HEK293 (cell line): Measurements from ENCODE around the gene TAX1BP1.
A peak's percentile ranks its signal among the peaks of the same experiment; 100 is the strongest.

Experiments used
- CTCF ChIA-PET: fragments of 350-600 bp; formaldehyde crosslinking; extraction: SDS; loops from one replicate; lab custom pipeline; 2021; ENCODE audit warnings: antibody characterized with exemption; lab: Yijun Ruan, JAX
- POLR2A ChIA-PET: fragments of 300-600 bp; formaldehyde crosslinking; extraction: SDS; loops from one replicate; lab custom pipeline; 2020; ENCODE audit warnings: antibody characterized with exemption, inconsistent platforms; lab: Yijun Ruan, JAX
- H3K27ac ChIP-seq: fragments of 200-500 bp; sonication (Bioruptor generic); 2 replicates; pipeline ENCODE4 v1.5.1; 2014; ENCODE audit warnings: low read depth, low read length, control low read depth, inconsistent platforms; ENCODE audit errors: extremely low read depth
- H3K36me3 ChIP-seq, 2 experiments: fragments of 200-500 bp in 1 of 2; sonication (Bioruptor generic) in 1 of 2; 1 replicate in 1 of 2; 2 replicates in 1 of 2; pipeline ENCODE4 v1.5.1; 2014 to 2017; ENCODE audit warnings: inconsistent platforms in 2 of 2, low read length in 2 of 2; ENCODE audit not compliant: control insufficient read depth in 2 of 2, insufficient read depth in 1 of 2
- H3K4me1 ChIP-seq: fragments of 200-500 bp; sonication (Bioruptor generic); 2 replicates; pipeline ENCODE4 v1.5.1; 2014; ENCODE audit warnings: mild to moderate bottlenecking, low read length, inconsistent platforms; ENCODE audit not compliant: control insufficient read depth, insufficient read depth
- H3K4me3 ChIP-seq: 2 replicates; pipeline ENCODE4 v1.5.1; 2011; ENCODE audit warnings: low read depth, mild to moderate bottlenecking, control low read depth, low read length, moderate library complexity
- H3K9me3 ChIP-seq: fragments of 200-500 bp; sonication (Bioruptor generic); 2 replicates; pipeline ENCODE4 v1.5.1; 2014; ENCODE audit warnings: low read depth, low read length, inconsistent platforms; ENCODE audit not compliant: control insufficient read depth, insufficient read depth
- BCL11A ChIP-seq: fragments of 450-650 bp; formaldehyde crosslinking; IDR thresholded peaks from 2 replicates; pipeline ENCODE4 v1.5.1; 2016; ENCODE audit warnings: low read depth, missing biosample characterization, missing genetic modification characterization
- KLF16 ChIP-seq: fragments of 450-650 bp; formaldehyde crosslinking; IDR thresholded peaks from 2 replicates; pipeline ENCODE4 v1.5.1; 2017; ENCODE audit warnings: missing biosample characterization, missing genetic modification characterization
- RBAK ChIP-seq: fragments of 450-650 bp; formaldehyde crosslinking; IDR thresholded peaks from 2 replicates; pipeline ENCODE4 v1.5.1; 2016; ENCODE audit warnings: missing biosample characterization, missing genetic modification characterization
- TSHZ1 ChIP-seq: fragments of 450-650 bp; formaldehyde crosslinking; IDR thresholded peaks from 2 replicates; pipeline ENCODE4 v1.5.1; 2016; ENCODE audit warnings: missing biosample characterization, missing genetic modification characterization, borderline replicate concordance
- WT1 ChIP-seq: fragments of 450-650 bp; formaldehyde crosslinking; IDR thresholded peaks from 2 replicates; pipeline ENCODE4 v1.5.1; 2016; ENCODE audit warnings: missing biosample characterization, missing genetic modification characterization
- ZBTB11 ChIP-seq: fragments of 450-650 bp; formaldehyde crosslinking; conservative IDR thresholded peaks from 2 replicates; pipeline ENCODE4 v1.5.1; 2016; ENCODE audit warnings: low read depth, missing biosample characterization, missing genetic modification characterization
- ZNF121 ChIP-seq: fragments of 450-650 bp; formaldehyde crosslinking; IDR thresholded peaks from 2 replicates; pipeline ENCODE4 v1.5.1; 2016; ENCODE audit warnings: missing biosample characterization, missing genetic modification characterization
- ZNF16 ChIP-seq: fragments of 450-650 bp; formaldehyde crosslinking; IDR thresholded peaks from 2 replicates; pipeline ENCODE4 v1.5.1; 2016; ENCODE audit warnings: low read depth, missing biosample characterization, missing genetic modification characterization
- ZNF174 ChIP-seq: fragments of 450-650 bp; formaldehyde crosslinking; IDR thresholded peaks from 2 replicates; pipeline ENCODE4 v1.5.0; 2017; ENCODE audit warnings: missing biosample characterization, mild to moderate bottlenecking, missing genetic modification characterization
- ZNF2 ChIP-seq: fragments of 450-650 bp; formaldehyde crosslinking; IDR thresholded peaks from 2 replicates; pipeline ENCODE4 v1.5.1; 2016; ENCODE audit warnings: missing biosample characterization, missing genetic modification characterization
- ZNF248 ChIP-seq: fragments of 450-650 bp; formaldehyde crosslinking; IDR thresholded peaks from 2 replicates; pipeline ENCODE4 v1.5.1; 2017; ENCODE audit warnings: missing biosample characterization, missing genetic modification characterization
- ZNF580 ChIP-seq: fragments of 450-650 bp; formaldehyde crosslinking; IDR thresholded peaks from 2 replicates; pipeline ENCODE4 v1.5.1; 2016; ENCODE audit warnings: missing biosample characterization, missing genetic modification characterization
- ZNF610 ChIP-seq: fragments of 450-650 bp; formaldehyde crosslinking; IDR thresholded peaks from 2 replicates; pipeline ENCODE4 v1.5.1; 2016; ENCODE audit warnings: missing biosample characterization, missing genetic modification characterization, borderline replicate concordance
- ZNF629 ChIP-seq: fragments of 450-650 bp; formaldehyde crosslinking; IDR thresholded peaks from 2 replicates; pipeline ENCODE4 v1.5.1; 2017; ENCODE audit warnings: missing biosample characterization, missing genetic modification characterization
- ZNF830 ChIP-seq: fragments of 450-650 bp; IDR thresholded peaks from 2 replicates; pipeline ENCODE4 v1.5.0; 2018; ENCODE audit warnings: missing biosample characterization, missing genetic modification characterization, low read depth, mild to moderate bottlenecking, moderate library complexity

TAX1BP1 gene

GRCh38 chr7:27866828-27867672, 127.1 kb downstream of the TAX1BP1 start:
- H3K36me3 ChIP-seq = no peaks in the 10 kb centered on the region
- CTCF ChIA-PET = interaction anchor here (1.2 kb wide), 1 partner anchor 625 kb away, joined by 3 read pairs; the partner anchor contains the start of gene EVX1
- no peaks in the 10 kb centered on the region for H3K9me3 ChIP-seq
- no peak overlapping the region for H3K27ac ChIP-seq
- TF ChIP-seq ZNF629 (tag by site-specific recombination) (no peak), ZNF2 (no peak), TSHZ1 (tag by site-specific recombination) (no peak)
- TF ChIP-seq, all 188 proteins: peak for 0
- no peaks in the 10 kb centered on the region for H3K4me1 ChIP-seq
- no peak overlapping the region for H3K4me3 ChIP-seq
- POLR2A ChIA-PET = no interaction called here

GRCh38 chr7:27868131-27868550, 128.2 kb downstream of the TAX1BP1 start:
- Histone ChIP-seq H3K4me1 (no peaks in the 10 kb centered on the region), H3K4me3 (no peak overlapping the region), H3K9me3 (no peaks in the 10 kb centered on the region), H3K27ac (no peak overlapping the region), H3K36me3 (no peaks in the 10 kb centered on the region)
- ChIA-PET POLR2A (no interaction called here), CTCF (interaction anchor here (0.6 kb wide), 1 partner anchor 49 kb away, joined by 3 read pairs; no protein-coding TSS in a partner anchor)
- TF ChIP-seq BCL11A (no peak), ZNF248 (tag by site-specific recombination) (no peak), ZNF830 (tag by site-specific recombination) (no peak), ZNF16 (tag by site-specific recombination) (no peak), RBAK (tag by site-specific recombination) (no peak), ZNF580 (tag by site-specific recombination) (no peak), ZNF174 (tag by site-specific recombination) (no peak), ZNF610 (tag by site-specific recombination) (no peak), ZBTB11 (tag by site-specific recombination) (no peak)

- ChIA-PET POLR2A (no interaction called here), CTCF (interaction anchor here (0.7 kb wide), 1 partner anchor 151 kb away, joined by 3 read pairs; no protein-coding TSS in a partner anchor)
- Histone ChIP-seq H3K36me3 (no peaks in the 10 kb centered on the region), H3K4me3 (no peak overlapping the region), H3K4me1 (no peaks in the 10 kb centered on the region)
- TF ChIP-seq WT1 (tag by site-specific recombination) (peak; percentile 80), KLF16 (tag by site-specific recombination) (no peak), ZNF121 (tag by site-specific recombination) (no peak)
- TF ChIP-seq, all 188 proteins: peak for 1
- H3K9me3 ChIP-seq = no peaks in the 10 kb centered on the region
- no peak overlapping the region for H3K27ac ChIP-seq
Measured at GRCh38 chr7:27869056-27869455, 129.1 kb downstream of the TAX1BP1 start.
